ENCODE results near the gene IFNAR2. TPM values are rescaled to one million over a fixed set of nuclear protein-coding genes. Genes with fewer than 3 reads are reported as not detected.

IFNAR2 gene
- polyA plus RNA-seq, 3 donors = 47.7 to 79.8 (median 59.5) TPM

- 0% methylated on average over 8 of the region's 8 CpGs for WGBS (ENCODE audit: insufficient coverage)
- Histone ChIP-seq H4K20me1 (ENCODE audit: insufficient read depth, low read length) (no peaks in the 10 kb centered on the region), H3K4me3 (replicated peaks in 1 of 3; ENCODE audit: low read depth in 2 of 3, low read length in 3 of 3) (peak overlapping the region; percentile 64 to 88 (median 81)), H2AFZ (ENCODE audit: insufficient read depth, low read depth, low read length, poor library complexity, severe bottlenecking) (peak overlapping the region; percentile 1), H3K79me2 (ENCODE audit: insufficient read depth, low read length) (peaks cover 90% of the 10 kb centered on the region), H3K27ac (ENCODE audit: low read depth in 1 of 2, low read length in 2 of 2) (peak overlapping the region; percentile 99 to 100), H3K36me3 (replicated peaks in 1 of 2; ENCODE audit: control insufficient read depth in 1 of 2, insufficient read depth in 2 of 2, low read length in 2 of 2) (peaks cover 19 to 53% of the 10 kb centered on the region in 2 donors), H3K4me2 (replicated peaks; ENCODE audit: extremely low read depth, low read length, poor library complexity, severe bottlenecking) (peak overlapping the region; percentile 98), H3K4me1 (ENCODE audit: control insufficient read depth in 1 of 2, insufficient read depth in 2 of 2, low read length in 2 of 2) (peaks cover 83 to 96% of the 10 kb centered on the region in 2 donors), H3K9ac (ENCODE audit: insufficient read depth, low read length, poor library complexity, severe bottlenecking) (peak overlapping the region; percentile 97), H3K9me3 (replicated peaks in 1 of 2; ENCODE audit: control insufficient read depth in 1 of 2, insufficient read depth in 1 of 2, low read length in 2 of 2) (no peaks in the 10 kb centered on the region), H3K27me3 (ENCODE audit: control insufficient read depth in 2 of 2, insufficient read depth in 2 of 2, low read length in 2 of 2) (no peaks in the 10 kb centered on the region)
- TF ChIP-seq, protein P1, sequence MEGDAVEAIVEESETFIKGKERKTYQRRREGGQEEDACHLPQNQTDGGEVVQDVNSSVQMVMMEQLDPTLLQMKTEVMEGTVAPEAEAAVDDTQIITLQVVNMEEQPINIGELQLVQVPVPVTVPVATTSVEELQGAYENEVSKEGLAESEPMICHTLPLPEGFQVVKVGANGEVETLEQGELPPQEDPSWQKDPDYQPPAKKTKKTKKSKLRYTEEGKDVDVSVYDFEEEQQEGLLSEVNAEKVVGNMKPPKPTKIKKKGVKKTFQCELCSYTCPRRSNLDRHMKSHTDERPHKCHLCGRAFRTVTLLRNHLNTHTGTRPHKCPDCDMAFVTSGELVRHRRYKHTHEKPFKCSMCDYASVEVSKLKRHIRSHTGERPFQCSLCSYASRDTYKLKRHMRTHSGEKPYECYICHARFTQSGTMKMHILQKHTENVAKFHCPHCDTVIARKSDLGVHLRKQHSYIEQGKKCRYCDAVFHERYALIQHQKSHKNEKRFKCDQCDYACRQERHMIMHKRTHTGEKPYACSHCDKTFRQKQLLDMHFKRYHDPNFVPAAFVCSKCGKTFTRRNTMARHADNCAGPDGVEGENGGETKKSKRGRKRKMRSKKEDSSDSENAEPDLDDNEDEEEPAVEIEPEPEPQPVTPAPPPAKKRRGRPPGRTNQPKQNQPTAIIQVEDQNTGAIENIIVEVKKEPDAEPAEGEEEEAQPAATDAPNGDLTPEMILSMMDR (IDR thresholded peaks at IDR 0.05) = no peak
- Mint-ChIP-seq H3K27ac (peak overlapping the region; percentile 95 to 100 (median 100)), H3K4me3 (peak overlapping the region; percentile 98 to 99), H3K4me1 (peaks cover 84% of the 10 kb centered on the region), H3K27me3 (ENCODE audit: low read depth in 3 of 3) (peaks cover 0 to 1% (median 0%) of the 10 kb centered on the region in 3 donors), H3K36me3 (peaks cover 54 to 68% of the 10 kb centered on the region in 2 donors), H3K9me3 (no peaks in the 10 kb centered on the region)
- intact Hi-C loops (cut with micrococcal nuclease) = loop anchor here (2.0 to 5.0 kb wide), 4 partner anchors 34 to 68 kb away; partner anchors contain the start of gene IFNAR1 (in 1 of the 2)
- DNase-seq = no peak
These were observed 37.0 kb downstream of the IFNAR2 start for GRCh38 chr21:33266789-33267135.

- Histone ChIP-seq H3K4me2 (replicated peaks; ENCODE audit: extremely low read depth, low read length, poor library complexity, severe bottlenecking) (peak overlapping the region; percentile 98), H3K79me2 (ENCODE audit: insufficient read depth, low read length) (peaks cover 89% of the 10 kb centered on the region), H3K9ac (ENCODE audit: insufficient read depth, low read length, poor library complexity, severe bottlenecking) (peak overlapping the region; percentile 97), H3K4me1 (ENCODE audit: control insufficient read depth in 1 of 2, insufficient read depth in 2 of 2, low read length in 2 of 2) (peaks cover 83 to 96% of the 10 kb centered on the region in 2 donors), H3K36me3 (replicated peaks in 1 of 2; ENCODE audit: control insufficient read depth in 1 of 2, insufficient read depth in 2 of 2, low read length in 2 of 2) (peaks cover 19 to 53% of the 10 kb centered on the region in 2 donors), H4K20me1 (ENCODE audit: insufficient read depth, low read length) (no peaks in the 10 kb centered on the region), H3K27me3 (ENCODE audit: control insufficient read depth in 2 of 2, insufficient read depth in 2 of 2, low read length in 2 of 2) (no peaks in the 10 kb centered on the region), H3K9me3 (replicated peaks in 1 of 2; ENCODE audit: control insufficient read depth in 1 of 2, insufficient read depth in 1 of 2, low read length in 2 of 2) (no peaks in the 10 kb centered on the region), H3K27ac (ENCODE audit: low read depth in 1 of 2, low read length in 2 of 2) (peak overlapping the region; percentile 99 to 100), H2AFZ (ENCODE audit: insufficient read depth, low read depth, low read length, poor library complexity, severe bottlenecking) (peak overlapping the region; percentile 1), H3K4me3 (replicated peaks in 1 of 3; ENCODE audit: low read depth in 2 of 3, low read length in 3 of 3) (peak overlapping the region; percentile 64 to 88 (median 81))
- peak in 2 of 3 donors; percentile 18 to 63 for DNase-seq
- intact Hi-C loops (cut with micrococcal nuclease) = loop anchor here (2.0 to 5.0 kb wide), 4 partner anchors 35 to 68 kb away; partner anchors contain the start of gene IFNAR1 (in 1 of the 2)
- Mint-ChIP-seq H3K27ac (peak overlapping the region; percentile 95 to 100 (median 100)), H3K27me3 (ENCODE audit: low read depth in 3 of 3) (peaks cover 0 to 1% (median 0%) of the 10 kb centered on the region in 3 donors), H3K9me3 (no peaks in the 10 kb centered on the region), H3K36me3 (peaks cover 55 to 68% of the 10 kb centered on the region in 2 donors), H3K4me1 (peaks cover 84% of the 10 kb centered on the region), H3K4me3 (peak overlapping the region; percentile 98 to 99)
- TF ChIP-seq, protein P1 (IDR thresholded peaks at IDR 0.05) = no peak
- 100% methylated on average over 3 of the region's 7 CpGs for WGBS (ENCODE audit: insufficient coverage)
These were observed 37.5 kb downstream of the IFNAR2 start for GRCh38 chr21:33267250-33267649.
